Activated CD4-positive, alpha-beta T cell treated with anti-CD3 and anti-CD28 coated beads, Interleukin-2, amount 50 U/mL, for 48 hours (primary cell): ENCODE results near the gene PEDS1.

Experiments
- DNase-seq, 2 experiments: peaks; one replicate each; pipeline ENCODE4 v3.0.0-alpha.2; 2020

Gene PEDS1

GRCh38 chr20:50130356-50130723 lies 23.2 kb downstream of the PEDS1 start:
- DNase-seq = no peak

GRCh38 chr20:50129662-50130355 lies 23.7 kb downstream of the PEDS1 start:
- DNase-seq = no peak

GRCh38 chr20:50128520-50128905 lies 25.0 kb downstream of the PEDS1 start:
- no peak for DNase-seq

- DNase-seq = no peak
Measured at GRCh38 chr20:50127587-50128519, 25.7 kb downstream of the PEDS1 start.

- no peak for DNase-seq
Measured at GRCh38 chr20:50126662-50127061, 26.9 kb downstream of the PEDS1 start.

GRCh38 chr20:50125279-50125678 lies 28.2 kb downstream of the PEDS1 start:
- DNase-seq = no peak

GRCh38 chr20:50124496-50124895 lies 29.0 kb downstream of the PEDS1 start:
- no peak for DNase-seq

GRCh38 chr20:50123418-50123817 lies 30.1 kb downstream of the PEDS1 start:
- no peak for DNase-seq

GRCh38 chr20:50122763-50123162 lies 30.8 kb downstream of the PEDS1 start:
- DNase-seq = no peak

GRCh38 chr20:50121858-50122271 lies 31.7 kb downstream of the PEDS1 start:
- DNase-seq = no peak

- DNase-seq = peak; percentile 52 to 59
Measured at GRCh38 chr20:50120935-50121693, 32.4 kb downstream of the PEDS1 start.

- DNase-seq = no peak
Measured at GRCh38 chr20:50118203-50118602, 35.3 kb downstream of the PEDS1 start.

GRCh38 chr20:50116368-50116999 lies 37.0 kb downstream of the PEDS1 start:
- no peak for DNase-seq

GRCh38 chr20:50115591-50116367 lies 37.7 kb downstream of the PEDS1 start:
- peak; percentile 91 to 93 for DNase-seq

GRCh38 chr20:50115041-50115512 lies 38.4 kb downstream of the PEDS1 start:
- DNase-seq = no peak

- DNase-seq = no peak
Measured at GRCh38 chr20:50113420-50114224, 39.9 kb downstream of the PEDS1 start.

- peak; percentile 88 to 91 for DNase-seq
Measured at GRCh38 chr20:50112512-50113419, 40.8 kb downstream of the PEDS1 start, which contains the start of gene UBE2V1. TSS of gene UBE2V1 (minus strand) at chr20:50113150. CDS start at chr20:50113128, 22 bp downstream.

GRCh38 chr20:50111829-50112495 lies 41.6 kb downstream of the PEDS1 start:
- no peak for DNase-seq
